ENCODE results near the gene BOLL.
"Not testable (repeated sequence)": the region's sequence is repeated elsewhere in the genome, so short reads cannot be mapped to it uniquely, and the experiment has no call there.

The BOLL gene

DNA sequence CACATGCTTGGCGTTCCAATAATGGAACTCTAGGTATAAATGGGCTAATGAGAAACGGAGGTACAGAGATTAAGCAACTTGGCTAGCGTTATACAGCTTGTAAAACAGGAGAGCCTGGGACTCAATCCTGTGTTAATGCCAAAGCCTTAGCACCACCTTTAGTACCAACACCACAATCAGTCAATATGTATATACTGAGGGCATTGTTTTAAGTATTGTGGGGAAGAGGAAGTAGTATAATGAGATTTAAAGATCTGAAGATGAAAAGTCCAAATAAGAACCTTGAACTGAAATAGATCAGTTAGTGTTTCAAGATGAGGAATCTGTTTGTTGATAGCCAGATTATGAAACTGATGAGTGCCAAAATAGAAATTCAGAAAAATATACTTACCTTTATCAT lies 71.8 kb downstream of the BOLL start:
- Histone ChIP-seq H3K9me3 (ENCODE audit: severe bottlenecking) (no peaks in the 10 kb centered on the region), H3K27me3 (ENCODE audit: insufficient read depth, low read depth, severe bottlenecking) (no peaks in the 10 kb centered on the region), H3K36me3 (peaks cover 16% of the 10 kb centered on the region), H3K27ac (no peak overlapping the region), H3K4me3 (ENCODE audit: low read depth, low read length) (no peak overlapping the region)
- TF ChIP-seq, protein P1, sequence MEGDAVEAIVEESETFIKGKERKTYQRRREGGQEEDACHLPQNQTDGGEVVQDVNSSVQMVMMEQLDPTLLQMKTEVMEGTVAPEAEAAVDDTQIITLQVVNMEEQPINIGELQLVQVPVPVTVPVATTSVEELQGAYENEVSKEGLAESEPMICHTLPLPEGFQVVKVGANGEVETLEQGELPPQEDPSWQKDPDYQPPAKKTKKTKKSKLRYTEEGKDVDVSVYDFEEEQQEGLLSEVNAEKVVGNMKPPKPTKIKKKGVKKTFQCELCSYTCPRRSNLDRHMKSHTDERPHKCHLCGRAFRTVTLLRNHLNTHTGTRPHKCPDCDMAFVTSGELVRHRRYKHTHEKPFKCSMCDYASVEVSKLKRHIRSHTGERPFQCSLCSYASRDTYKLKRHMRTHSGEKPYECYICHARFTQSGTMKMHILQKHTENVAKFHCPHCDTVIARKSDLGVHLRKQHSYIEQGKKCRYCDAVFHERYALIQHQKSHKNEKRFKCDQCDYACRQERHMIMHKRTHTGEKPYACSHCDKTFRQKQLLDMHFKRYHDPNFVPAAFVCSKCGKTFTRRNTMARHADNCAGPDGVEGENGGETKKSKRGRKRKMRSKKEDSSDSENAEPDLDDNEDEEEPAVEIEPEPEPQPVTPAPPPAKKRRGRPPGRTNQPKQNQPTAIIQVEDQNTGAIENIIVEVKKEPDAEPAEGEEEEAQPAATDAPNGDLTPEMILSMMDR (IDR thresholded peaks at IDR 0.05; ENCODE audit: low read depth, low read length), result no peak
- DNase-seq, result no peak

- Histone ChIP-seq H3K27me3 (ENCODE audit: insufficient read depth, low read depth, severe bottlenecking) (no peaks in the 10 kb centered on the region), H3K36me3 (peaks cover 18% of the 10 kb centered on the region), H3K4me3 (ENCODE audit: low read depth, low read length) (no peak overlapping the region), H3K27ac (no peak overlapping the region), H3K9me3 (ENCODE audit: severe bottlenecking) (no peaks in the 10 kb centered on the region)
- DNase-seq, result no peak
- TF ChIP-seq, protein P1 (IDR thresholded peaks at IDR 0.05; ENCODE audit: low read depth, low read length), result no peak
Observed at GRCh38 chr2:197711578-197711977, 73.5 kb downstream of the BOLL start.

DNA sequence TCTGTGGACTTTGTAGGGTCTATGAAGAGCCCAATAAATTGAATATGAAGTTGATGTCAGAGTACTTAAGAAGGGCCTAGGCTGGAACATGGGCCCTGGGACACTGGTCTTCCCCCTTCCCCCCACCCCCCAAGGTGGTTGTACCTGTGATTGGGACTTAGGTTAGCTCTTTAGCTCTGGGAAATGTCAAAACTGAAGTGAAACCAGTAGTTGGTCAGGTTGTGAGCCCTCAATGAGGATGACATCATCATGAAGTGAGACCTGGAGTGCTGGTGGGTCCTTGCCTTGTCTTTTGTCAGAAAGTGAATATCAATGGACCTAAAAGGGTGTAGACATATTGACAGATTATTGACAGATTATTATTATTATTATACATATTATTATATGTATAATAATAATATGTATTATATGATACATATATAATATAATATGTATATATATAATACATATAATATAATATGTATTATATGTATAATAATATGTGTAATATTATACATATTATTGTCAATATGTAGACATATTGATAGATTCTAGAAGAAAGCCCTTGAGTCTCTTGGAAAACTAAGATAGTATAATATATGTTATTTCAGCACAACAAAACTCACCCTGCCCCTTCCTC lies 74.6 kb downstream of the BOLL start:
- DNase-seq, result no peak
- H3K27ac ChIP-seq, result no peak overlapping the region
- H3K27me3 ChIP-seq (ENCODE audit: insufficient read depth, low read depth, severe bottlenecking), result no peaks in the 10 kb centered on the region
- no peaks in the 10 kb centered on the region for H3K9me3 ChIP-seq (ENCODE audit: severe bottlenecking)
- peaks cover 18% of the 10 kb centered on the region for H3K36me3 ChIP-seq
- no peak overlapping the region for H3K4me3 ChIP-seq (ENCODE audit: low read depth, low read length)
- TF ChIP-seq, protein P1 (IDR thresholded peaks at IDR 0.05; ENCODE audit: low read depth, low read length), result no peak

DNA sequence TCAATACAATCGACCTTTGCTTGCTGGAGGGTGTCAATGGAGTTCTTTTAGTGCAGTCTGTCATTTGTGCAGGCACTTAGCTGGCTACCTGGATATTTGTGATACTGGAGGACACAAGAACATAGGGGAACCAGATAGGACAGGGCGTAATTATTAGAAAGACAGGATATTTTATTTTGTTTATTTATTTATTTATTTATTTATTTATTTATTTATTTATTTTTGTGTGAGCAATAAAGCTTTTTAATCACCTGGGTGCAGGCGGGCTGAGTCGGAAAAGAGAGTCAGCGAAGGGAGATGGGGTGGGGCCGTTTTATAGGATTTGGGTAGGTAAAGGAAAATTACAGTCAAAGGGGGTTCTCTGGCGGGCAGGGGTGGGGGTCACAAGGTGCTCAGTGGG lies 76.0 kb downstream of the BOLL start:
- not testable (repeated sequence) for H3K27ac ChIP-seq; H3K27me3 ChIP-seq (ENCODE audit: insufficient read depth, low read depth, severe bottlenecking); H3K4me3 ChIP-seq (ENCODE audit: low read depth, low read length); H3K9me3 ChIP-seq (ENCODE audit: severe bottlenecking); DNase-seq
- H3K36me3 ChIP-seq, result peaks cover 18% of the 10 kb centered on the region

- Histone ChIP-seq H3K27ac (no peak overlapping the region), H3K4me3 (ENCODE audit: low read depth, low read length) (no peak overlapping the region), H3K9me3 (ENCODE audit: severe bottlenecking) (no peaks in the 10 kb centered on the region), H3K36me3 (peaks cover 18% of the 10 kb centered on the region), H3K27me3 (ENCODE audit: insufficient read depth, low read depth, severe bottlenecking) (no peaks in the 10 kb centered on the region)
- DNase-seq, result no peak
- TF ChIP-seq, protein P1 (IDR thresholded peaks at IDR 0.05; ENCODE audit: low read depth, low read length), result no peak
Observed at GRCh38 chr2:197708331-197708730, 76.8 kb downstream of the BOLL start.

GRCh38 chr2:197707316-197708213 lies 77.6 kb downstream of the BOLL start:
- Histone ChIP-seq H3K4me3 (ENCODE audit: low read depth, low read length) (no peak overlapping the region), H3K9me3 (ENCODE audit: severe bottlenecking) (no peaks in the 10 kb centered on the region), H3K36me3 (peaks cover 18% of the 10 kb centered on the region), H3K27ac (no peak overlapping the region), H3K27me3 (ENCODE audit: insufficient read depth, low read depth, severe bottlenecking) (no peaks in the 10 kb centered on the region)
- TF ChIP-seq, protein P1 (IDR thresholded peaks at IDR 0.05; ENCODE audit: low read depth, low read length), result peak; percentile 37
- DNase-seq, result no peak

All from WERI-Rb-1 (cell line).